Type B pancreatic cell (in vitro differentiated cells): ENCODE measurements around the gene ANKRD53. TPM values are rescaled to one million over a fixed set of nuclear protein-coding genes. Genes with fewer than 3 reads are reported as not detected.
"Not testable (repeated sequence)": the region's sequence is repeated elsewhere in the genome, so short reads cannot be mapped to it uniquely, and the experiment has no call there.

ENCODE experiments used
- DNase-seq: peaks from one replicate; pipeline ENCODE4 v3.0.0; 2021; ENCODE audit warnings: mixed read lengths; ENCODE audit not compliant: unreplicated experiment; ENCODE audit errors: extremely low spot score
- H3K27ac Mint-ChIP-seq: 2 replicates; pipeline ENCODE4 v1.8.0; 2021; ENCODE audit warnings: mild to moderate bottlenecking, mixed read lengths
- H3K27me3 Mint-ChIP-seq: 2 replicates; pipeline ENCODE4 v1.8.0; 2021; ENCODE audit warnings: mixed read lengths
- H3K36me3 Mint-ChIP-seq: 2 replicates; pipeline ENCODE4 v1.8.0; 2021; ENCODE audit warnings: mixed read lengths
- H3K4me1 Mint-ChIP-seq: one replicate; pipeline ENCODE4 v1.8.0; 2021; ENCODE audit warnings: mixed read lengths; ENCODE audit not compliant: unreplicated experiment
- H3K4me3 Mint-ChIP-seq: 2 replicates; pipeline ENCODE4 v1.8.0; 2021; ENCODE audit warnings: mild to moderate bottlenecking, mixed read lengths
- H3K9me3 Mint-ChIP-seq: 2 replicates; pipeline ENCODE4 v1.8.0; 2021; ENCODE audit warnings: mixed read lengths
- CTCF ChIP-seq: fragments of 200-600 bp; sonication (generic); conservative IDR thresholded peaks from 2 replicates; pipeline ENCODE4 v1.5.0; 2021; ENCODE audit warnings: antibody characterized with exemption, mild to moderate bottlenecking
- total RNA-seq: library from RNA; stranded (reverse); gene quantifications from 2 replicates; pipeline ENCODE4 v1.2.1, GENCODE V29; 2021; ENCODE audit warnings: low replicate concordance

Gene ANKRD53
- total RNA-seq, 1 donor from 2014 or later: 0.72 TPM

GRCh38 chr2:71008342-71008741 lies 29.9 kb downstream of the ANKRD53 start:
- Mint-ChIP-seq H3K27ac (no peak overlapping the region), H3K36me3 (no peaks in the 10 kb centered on the region), H3K4me1 (no peaks in the 10 kb centered on the region), H3K4me3 (no peak overlapping the region), H3K27me3 (peaks cover 30% of the 10 kb centered on the region), H3K9me3 (no peaks in the 10 kb centered on the region)
- DNase-seq: no peak
- TF ChIP-seq CTCF: no peak

- H3K27ac Mint-ChIP-seq, H3K4me3 Mint-ChIP-seq, DNase-seq, H3K36me3 Mint-ChIP-seq, H3K9me3 Mint-ChIP-seq, H3K4me1 Mint-ChIP-seq: not testable (repeated sequence)
- peaks cover 24% of the 10 kb centered on the region for H3K27me3 Mint-ChIP-seq
These were observed 33.4 kb downstream of the ANKRD53 start for GRCh38 chr2:71011786-71012185.

DNA sequence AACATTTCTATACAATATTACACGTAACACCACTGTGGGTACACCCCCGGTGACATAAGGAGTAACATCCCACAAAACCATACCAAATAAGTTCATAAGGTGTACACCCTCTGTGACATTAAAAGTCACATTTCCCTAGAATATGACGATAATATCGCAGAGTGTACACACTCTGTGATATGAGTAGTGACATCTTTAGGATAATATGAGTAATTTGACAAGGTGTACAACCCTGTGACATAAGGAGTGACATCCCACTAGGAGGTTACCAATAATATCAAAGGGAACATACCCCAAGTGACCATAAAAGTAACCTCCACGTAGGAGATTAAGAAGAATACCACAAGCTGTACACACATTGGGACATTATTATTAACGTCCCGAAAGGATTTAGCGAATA lies 40.2 kb downstream of the ANKRD53 start:
- no peaks in the 10 kb centered on the region for H3K36me3 Mint-ChIP-seq
- no peak overlapping the region for H3K27ac Mint-ChIP-seq
- H3K9me3 Mint-ChIP-seq: no peaks in the 10 kb centered on the region
- no peaks in the 10 kb centered on the region for H3K4me1 Mint-ChIP-seq
- no peak for DNase-seq
- peaks cover 5% of the 10 kb centered on the region for H3K27me3 Mint-ChIP-seq
- H3K4me3 Mint-ChIP-seq: no peak overlapping the region
- TF ChIP-seq CTCF: no peak

DNA sequence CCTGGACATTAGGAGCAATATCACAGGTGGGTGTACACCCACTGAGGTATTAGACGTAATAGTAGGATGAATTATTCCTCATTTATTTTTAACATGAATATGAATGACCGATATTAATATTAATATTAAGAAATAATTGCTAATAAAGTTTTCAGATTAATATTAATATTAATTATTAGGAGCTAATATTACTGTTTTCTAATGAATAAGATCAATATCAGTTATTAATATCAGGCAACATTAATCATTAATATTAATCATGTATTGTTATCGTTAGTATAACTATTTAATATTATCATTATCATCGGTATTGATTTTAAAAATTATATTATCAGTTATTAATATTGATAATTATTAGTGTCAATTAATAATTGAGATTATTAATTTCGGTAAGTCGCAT lies 41.6 kb downstream of the ANKRD53 start:
- H3K27me3 Mint-ChIP-seq, H3K9me3 Mint-ChIP-seq, H3K36me3 Mint-ChIP-seq, H3K4me1 Mint-ChIP-seq, DNase-seq, H3K27ac Mint-ChIP-seq, H3K4me3 Mint-ChIP-seq: not testable (repeated sequence)

DNA sequence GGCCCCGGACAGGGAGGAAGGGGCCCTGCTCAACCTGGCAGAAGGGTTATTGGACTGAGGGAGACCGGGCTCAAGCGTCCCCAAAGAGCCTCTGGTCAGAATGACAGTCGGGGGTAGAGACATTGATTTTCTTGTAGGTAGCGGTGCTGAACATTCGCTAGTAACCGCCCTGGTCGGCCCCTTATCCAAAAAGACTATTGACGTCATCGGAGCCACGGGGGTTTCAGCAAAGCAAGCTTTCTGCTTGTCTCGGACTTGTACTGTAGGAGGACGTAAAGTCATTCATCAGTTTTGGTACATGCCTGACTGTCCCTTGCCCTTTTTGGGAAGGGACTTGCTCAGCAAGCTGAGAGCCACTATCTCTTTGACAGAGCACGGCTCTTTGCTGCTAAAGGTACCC lies 43.0 kb downstream of the ANKRD53 start:
- not testable (repeated sequence) for H3K36me3 Mint-ChIP-seq, H3K4me1 Mint-ChIP-seq, DNase-seq, H3K9me3 Mint-ChIP-seq, H3K27ac Mint-ChIP-seq, H3K4me3 Mint-ChIP-seq, H3K27me3 Mint-ChIP-seq

- H3K9me3 Mint-ChIP-seq, H3K36me3 Mint-ChIP-seq, H3K4me1 Mint-ChIP-seq, DNase-seq, H3K27me3 Mint-ChIP-seq: not testable (repeated sequence)
- H3K4me3 Mint-ChIP-seq: peak overlapping the region; percentile 44
- peak overlapping the region; percentile 89 for H3K27ac Mint-ChIP-seq
These were observed 45.3 kb downstream of the ANKRD53 start for GRCh38 chr2:71023553-71024243.

Other genes with a start within 250 kb of the ANKRD53 start
- gene ADD2, start 210.4 kb upstream of the ANKRD53 start, total RNA-seq: 1.6 and 5.0 TPM in 2 replicates
- not detected in 2 replicates for gene FIGLA, start 188.0 kb upstream of the ANKRD53 start, total RNA-seq
- not detected in 2 replicates for gene CLEC4F, start 158.0 kb upstream of the ANKRD53 start, total RNA-seq
- not detected in 2 replicates for gene CD207, start 142.8 kb upstream of the ANKRD53 start, total RNA-seq
- 1.2 and 1.3 TPM in 2 replicates for gene VAX2, start 78.1 kb upstream of the ANKRD53 start, total RNA-seq
- gene ATP6V1B1, start 42.7 kb upstream of the ANKRD53 start, total RNA-seq: 6.3 and 8.6 TPM in 2 replicates
- 46.1 and 50.0 TPM in 2 replicates for gene TEX261, start 16.2 kb downstream of the ANKRD53 start, total RNA-seq
- gene NAGK, start 90.0 kb downstream of the ANKRD53 start, total RNA-seq: 102 and 139 TPM in 2 replicates
- gene MCEE, start 151.6 kb downstream of the ANKRD53 start, total RNA-seq: 16.5 and 20.3 TPM in 2 replicates
- gene MPHOSPH10, start 152.0 kb downstream of the ANKRD53 start, total RNA-seq: 40.2 and 41.7 TPM in 2 replicates
- 13.7 and 21.5 TPM in 2 replicates for gene PAIP2B, start 248.5 kb downstream of the ANKRD53 start, total RNA-seq